Mesendoderm (in vitro differentiated cells): Measurements from ENCODE around the gene PACSIN3.

Experiments used
- DNase-seq: peaks from one replicate; pipeline ENCODE4 v3.0.0; 2013
- H2AK5ac ChIP-seq: 2 replicates; pipeline ENCODE4 v1.6.1; 2013; ENCODE audit warnings: low read length, inconsistent platforms
- H2BK120ac ChIP-seq: 2 replicates; pipeline ENCODE4 v1.6.1; 2013; ENCODE audit warnings: low read depth, mild to moderate bottlenecking, low read length, moderate library complexity, mixed read lengths
- H2BK15ac ChIP-seq: replicated peaks from 2 replicates; pipeline ENCODE4 v1.6.1; 2013; ENCODE audit warnings: low read depth, mild to moderate bottlenecking, moderate library complexity
- H2BK5ac ChIP-seq: 2 replicates; pipeline ENCODE4 v1.6.1; 2013; ENCODE audit warnings: low read length, inconsistent platforms
- H3K18ac ChIP-seq: 2 replicates; pipeline ENCODE4 v1.6.1; 2013; ENCODE audit warnings: mild to moderate bottlenecking, low read length, mixed read lengths
- H3K23ac ChIP-seq: one replicate; pipeline ENCODE4 v1.6.1; 2013; ENCODE audit warnings: low read length
- H3K27ac ChIP-seq: 2 replicates; pipeline ENCODE4 v1.5.1; 2013; ENCODE audit warnings: low read depth, mild to moderate bottlenecking, inconsistent platforms, low read length, moderate library complexity
- H3K27me3 ChIP-seq: 2 replicates; pipeline ENCODE4 v1.6.1; 2013; ENCODE audit warnings: low read length, control low read depth, mild to moderate bottlenecking, inconsistent platforms; ENCODE audit not compliant: insufficient read depth, poor library complexity
- H3K36me3 ChIP-seq: 2 replicates; pipeline ENCODE4 v1.6.1; 2013; ENCODE audit warnings: low read length, inconsistent platforms; ENCODE audit not compliant: control insufficient read depth, insufficient read depth
- H3K4ac ChIP-seq: one replicate; pipeline ENCODE4 v1.6.1; 2013; ENCODE audit warnings: low read depth, mild to moderate bottlenecking, low read length, moderate library complexity
- H3K4me1 ChIP-seq: 2 replicates; pipeline ENCODE4 v1.6.1; 2013; ENCODE audit warnings: low read depth, low read length, inconsistent platforms; ENCODE audit not compliant: control insufficient read depth
- H3K4me2 ChIP-seq: 2 replicates; pipeline ENCODE4 v1.6.1; 2013; ENCODE audit warnings: low read length
- H3K4me3 ChIP-seq: 2 replicates; pipeline ENCODE4 v1.5.1; 2013; ENCODE audit warnings: mild to moderate bottlenecking, low read length
- H3K56ac ChIP-seq: one replicate; pipeline ENCODE4 v1.6.1; 2013; ENCODE audit warnings: low read length
- H3K79me1 ChIP-seq: 2 replicates; pipeline ENCODE4 v1.6.1; 2013; ENCODE audit warnings: low read length, inconsistent platforms
- H3K79me2 ChIP-seq: 2 replicates; pipeline ENCODE4 v1.6.1; 2013; ENCODE audit warnings: mild to moderate bottlenecking, low read length; ENCODE audit not compliant: control insufficient read depth, insufficient read depth
- H3K9ac ChIP-seq: 2 replicates; pipeline ENCODE4 v1.6.1; 2013; ENCODE audit warnings: low read length, inconsistent platforms
- H4K5ac ChIP-seq: one replicate; pipeline ENCODE4 v1.6.1; 2013; ENCODE audit warnings: low read length
- H4K8ac ChIP-seq: one replicate; pipeline ENCODE4 v1.6.1; 2013; ENCODE audit warnings: low read depth, mild to moderate bottlenecking, control low read depth, low read length, moderate library complexity
- WGBS: extraction: QIAGEN DNeasy Blood & Tissue Kit; methylation state at CpG from one replicate; pipeline ENCODE4 v1.1.7; 2013; ENCODE audit warnings: low lambda C conversion rate, missing lambda C conversion rate; ENCODE audit not compliant: insufficient coverage; ENCODE audit errors: extremely low coverage; 5-methylcytosine and 5-hydroxymethylcytosine counted together

PACSIN3 gene

DNA sequence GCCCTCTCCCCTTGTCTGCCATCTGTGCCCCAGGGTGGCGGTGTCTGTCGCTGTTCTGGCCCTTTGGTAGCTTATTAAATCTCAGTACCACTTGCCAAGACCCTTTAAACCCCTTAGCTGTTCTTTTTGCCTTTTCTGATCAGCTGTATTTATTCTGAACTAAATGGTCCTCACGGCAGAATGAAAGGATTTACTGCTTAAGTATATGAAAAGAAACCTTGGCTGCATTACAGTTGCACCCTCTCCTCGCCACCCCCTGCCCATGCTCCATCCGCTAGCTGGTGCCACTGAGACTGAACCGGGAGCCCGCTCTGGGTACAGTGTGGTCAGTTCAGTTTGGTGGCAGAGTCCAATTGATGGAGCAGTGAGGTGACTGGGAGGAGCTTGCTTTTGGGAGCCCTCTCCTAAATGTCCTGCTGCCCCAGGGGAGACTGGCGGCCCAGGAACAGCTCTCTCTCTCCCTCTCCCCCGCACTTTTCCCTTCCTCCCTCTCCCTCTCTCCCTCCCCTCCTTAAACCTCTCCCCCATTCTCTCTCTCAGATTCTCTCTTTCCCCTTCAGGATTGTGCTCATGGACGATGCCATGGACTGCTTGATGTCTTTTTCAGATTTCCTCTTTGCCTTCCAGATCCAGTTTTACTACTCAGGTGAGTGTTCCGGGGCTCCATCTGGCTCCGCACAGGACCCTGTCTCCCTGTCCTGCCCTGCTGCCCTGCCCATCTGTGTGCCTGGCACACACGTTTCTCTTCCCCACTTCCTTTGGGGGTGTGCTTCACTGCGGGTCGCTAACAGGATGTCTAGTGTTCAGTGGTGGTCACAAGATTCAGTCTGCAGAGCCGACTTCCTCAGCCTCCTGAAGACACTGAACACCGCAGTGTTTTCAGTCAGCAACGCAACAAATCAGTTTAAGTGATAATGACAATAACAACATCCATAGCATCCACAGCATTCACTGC, 31.3 kb downstream of the PACSIN3 start:
- no peak overlapping the region for H2BK120ac ChIP-seq
- no CpG with 5 or more reads among the region's 18 CpGs for WGBS
- H3K36me3 ChIP-seq: no peaks in the 10 kb centered on the region
- H2BK15ac ChIP-seq: no peak overlapping the region
- H3K9ac ChIP-seq: no peak overlapping the region
- no peak overlapping the region for H3K27ac ChIP-seq
- DNase-seq: no peak
- no peaks in the 10 kb centered on the region for H3K27me3 ChIP-seq
- no peaks in the 10 kb centered on the region for H3K79me2 ChIP-seq
- H2BK5ac ChIP-seq: no peak overlapping the region
- peak overlapping the region; percentile 6 for H3K56ac ChIP-seq
- H3K4ac ChIP-seq: no peak overlapping the region
- no peak overlapping the region for H4K5ac ChIP-seq
- H3K79me1 ChIP-seq: no peaks in the 10 kb centered on the region
- H2AK5ac ChIP-seq: no peak overlapping the region
- no peak overlapping the region for H3K18ac ChIP-seq
- H3K4me2 ChIP-seq: no peak overlapping the region
- H4K8ac ChIP-seq: no peak overlapping the region
- no peaks in the 10 kb centered on the region for H3K4me1 ChIP-seq
- H3K4me3 ChIP-seq: no peak overlapping the region
- no peak overlapping the region for H3K23ac ChIP-seq

DNA sequence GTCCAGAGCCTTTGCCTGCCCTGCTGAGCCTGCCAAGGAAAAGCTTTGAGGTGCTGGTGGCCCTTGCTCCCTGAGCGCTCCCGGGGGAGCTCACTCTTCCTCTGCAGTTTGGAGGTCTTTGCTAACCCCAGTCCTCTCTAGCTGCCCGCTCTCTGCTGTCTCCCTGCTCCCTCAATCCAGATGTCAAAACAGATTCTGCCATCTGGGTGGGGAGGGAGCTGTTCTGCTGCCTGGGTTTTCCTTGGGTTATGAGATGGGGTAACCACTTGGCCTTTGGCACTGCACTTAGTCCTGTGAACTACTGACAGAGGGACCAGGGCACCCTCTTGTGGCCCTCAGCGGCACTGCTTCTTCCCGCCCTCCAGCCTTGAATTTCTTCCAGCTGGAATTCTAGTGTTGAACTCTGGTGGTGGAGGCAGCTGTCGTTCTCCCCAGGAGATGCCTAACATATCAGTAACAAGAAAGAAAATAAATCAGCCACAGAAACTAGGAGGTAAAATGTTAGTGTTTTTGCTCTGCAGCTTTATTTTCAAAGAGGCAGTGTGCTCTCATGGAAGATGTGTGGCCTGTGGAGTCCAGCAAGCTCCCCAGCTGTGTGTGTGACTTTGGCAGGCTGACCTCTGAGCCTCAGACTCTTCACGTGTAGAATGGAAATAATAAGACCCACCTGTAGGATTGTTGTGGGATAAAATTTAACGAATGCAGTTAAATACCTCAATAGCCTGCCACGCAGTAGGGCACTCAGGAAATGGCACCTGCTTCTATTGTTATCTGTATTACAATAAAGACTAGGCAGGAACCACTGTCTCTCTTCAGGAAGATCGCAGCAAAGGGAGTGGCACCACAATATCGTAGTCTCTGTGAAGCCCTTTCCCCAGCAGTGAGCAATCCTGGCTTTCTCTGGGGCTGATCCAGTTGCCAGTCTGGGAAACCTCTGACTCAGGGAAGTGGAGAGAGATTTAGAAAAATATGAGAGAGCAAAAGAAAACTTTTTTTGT, 33.0 kb downstream of the PACSIN3 start:
- Histone ChIP-seq H3K23ac (no peak overlapping the region), H3K36me3 (no peaks in the 10 kb centered on the region), H3K27me3 (no peaks in the 10 kb centered on the region), H3K27ac (no peak overlapping the region), H2BK120ac (no peak overlapping the region), H3K9ac (no peak overlapping the region), H3K79me1 (no peaks in the 10 kb centered on the region), H2AK5ac (no peak overlapping the region), H2BK15ac (no peak overlapping the region), H3K4me3 (no peak overlapping the region), H4K8ac (no peak overlapping the region), H4K5ac (no peak overlapping the region), H3K4me2 (no peak overlapping the region), H3K56ac (no peak overlapping the region), H3K79me2 (no peaks in the 10 kb centered on the region), H3K4ac (no peak overlapping the region), H3K4me1 (no peaks in the 10 kb centered on the region), H2BK5ac (no peak overlapping the region), H3K18ac (no peak overlapping the region)
- peak; percentile 87 for DNase-seq
- WGBS: no CpG with 5 or more reads among the region's 11 CpGs

- Histone ChIP-seq H3K27ac (no peak overlapping the region), H4K5ac (no peak overlapping the region), H3K23ac (no peak overlapping the region), H3K18ac (no peak overlapping the region), H3K56ac (no peak overlapping the region), H3K36me3 (no peaks in the 10 kb centered on the region), H3K9ac (no peak overlapping the region), H3K27me3 (no peaks in the 10 kb centered on the region), H3K4ac (no peak overlapping the region), H2BK120ac (no peak overlapping the region), H2BK5ac (no peak overlapping the region), H3K4me2 (no peak overlapping the region), H3K79me2 (no peaks in the 10 kb centered on the region), H4K8ac (no peak overlapping the region), H2BK15ac (no peak overlapping the region), H3K79me1 (no peaks in the 10 kb centered on the region), H3K4me3 (no peak overlapping the region), H3K4me1 (no peaks in the 10 kb centered on the region), H2AK5ac (no peak overlapping the region)
- DNase-seq: no peak
- no CpG with 5 or more reads among the region's 16 CpGs for WGBS
These were observed 33.9 kb downstream of the PACSIN3 start for GRCh38 chr11:47152126-47152952.

DNA sequence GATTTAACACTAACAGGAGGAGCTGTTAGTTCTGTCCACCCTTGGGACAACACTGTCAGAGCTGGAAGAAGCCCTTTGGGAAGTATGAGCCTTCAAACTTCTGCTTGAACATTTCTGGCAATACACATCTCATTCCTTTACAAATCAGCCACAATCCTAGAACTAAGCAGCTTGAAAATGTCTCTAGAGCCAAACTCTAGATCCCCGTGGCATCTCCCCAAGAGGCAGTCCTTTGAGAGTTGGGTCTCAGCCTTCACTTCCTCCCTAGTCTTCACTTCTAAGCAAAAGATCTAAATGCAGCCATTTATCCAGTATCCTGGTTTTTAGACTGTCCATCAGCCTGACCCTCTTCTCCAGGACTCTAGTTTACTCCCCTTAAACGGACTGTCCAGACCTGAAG, 36.5 kb downstream of the PACSIN3 start:
- no peak overlapping the region for H2BK15ac ChIP-seq
- no peak overlapping the region for H3K18ac ChIP-seq
- no peaks in the 10 kb centered on the region for H3K4me1 ChIP-seq
- H4K5ac ChIP-seq: no peak overlapping the region
- no peak overlapping the region for H4K8ac ChIP-seq
- H3K27ac ChIP-seq: no peak overlapping the region
- no peaks in the 10 kb centered on the region for H3K79me1 ChIP-seq
- H3K4me3 ChIP-seq: no peak overlapping the region
- no peak overlapping the region for H3K4ac ChIP-seq
- WGBS: no CpG with 5 or more reads among the region's 2 CpGs
- H3K9ac ChIP-seq: no peak overlapping the region
- no peak overlapping the region for H2BK5ac ChIP-seq
- no peak overlapping the region for H2BK120ac ChIP-seq
- no peak overlapping the region for H3K4me2 ChIP-seq
- DNase-seq: no peak
- H3K27me3 ChIP-seq: no peaks in the 10 kb centered on the region
- no peak overlapping the region for H3K23ac ChIP-seq
- H3K79me2 ChIP-seq: no peaks in the 10 kb centered on the region
- no peaks in the 10 kb centered on the region for H3K36me3 ChIP-seq
- H3K56ac ChIP-seq: no peak overlapping the region
- H2AK5ac ChIP-seq: no peak overlapping the region

GRCh38 chr11:47148903-47149531, 37.2 kb downstream of the PACSIN3 start:
- H3K9ac ChIP-seq: no peak overlapping the region
- no peak overlapping the region for H2BK15ac ChIP-seq
- H3K4ac ChIP-seq: no peak overlapping the region
- DNase-seq: peak; percentile 40
- no peak overlapping the region for H3K18ac ChIP-seq
- no peaks in the 10 kb centered on the region for H3K36me3 ChIP-seq
- H3K4me2 ChIP-seq: no peak overlapping the region
- H2AK5ac ChIP-seq: no peak overlapping the region
- no peak overlapping the region for H3K27ac ChIP-seq
- H3K4me1 ChIP-seq: no peaks in the 10 kb centered on the region
- no CpG with 5 or more reads among the region's 10 CpGs for WGBS
- no peak overlapping the region for H4K5ac ChIP-seq
- no peaks in the 10 kb centered on the region for H3K79me1 ChIP-seq
- H3K79me2 ChIP-seq: no peaks in the 10 kb centered on the region
- H3K4me3 ChIP-seq: no peak overlapping the region
- no peaks in the 10 kb centered on the region for H3K27me3 ChIP-seq
- H4K8ac ChIP-seq: no peak overlapping the region
- no peak overlapping the region for H2BK120ac ChIP-seq
- H2BK5ac ChIP-seq: no peak overlapping the region
- H3K56ac ChIP-seq: no peak overlapping the region
- H3K23ac ChIP-seq: no peak overlapping the region
